HuH-7 (cell line): Measurements from ENCODE around the gene GAB1.
"Not testable (repeated sequence)": the region's sequence is repeated elsewhere in the genome, so short reads cannot be mapped to it uniquely, and the experiment has no call there.

ENCODE experiments used
- DNase-seq: peaks from one replicate; pipeline ENCODE4 v3.0.0; 2011; ENCODE audit warnings: low spot score

Gene GAB1

DNA sequence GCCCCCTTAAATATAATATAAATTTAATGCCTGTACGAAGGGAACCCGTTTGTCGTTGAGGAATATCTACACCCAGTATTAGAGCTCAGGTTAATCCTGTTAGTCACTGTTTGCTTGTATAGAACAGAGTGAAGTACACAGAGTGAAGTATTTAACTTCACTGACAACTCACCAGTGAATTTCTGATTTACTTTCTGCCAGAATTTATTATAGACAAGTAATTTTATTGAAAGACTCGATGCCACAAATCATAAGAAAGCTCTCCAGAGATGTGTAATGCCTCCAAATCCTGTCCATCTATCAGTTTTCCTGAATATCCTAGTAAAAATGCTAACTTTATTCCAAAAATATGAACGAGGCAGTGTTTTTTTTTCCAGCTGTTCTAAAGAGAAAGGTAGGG lies 1.6 kb downstream of the GAB1 start:
- no peak for DNase-seq

DNA sequence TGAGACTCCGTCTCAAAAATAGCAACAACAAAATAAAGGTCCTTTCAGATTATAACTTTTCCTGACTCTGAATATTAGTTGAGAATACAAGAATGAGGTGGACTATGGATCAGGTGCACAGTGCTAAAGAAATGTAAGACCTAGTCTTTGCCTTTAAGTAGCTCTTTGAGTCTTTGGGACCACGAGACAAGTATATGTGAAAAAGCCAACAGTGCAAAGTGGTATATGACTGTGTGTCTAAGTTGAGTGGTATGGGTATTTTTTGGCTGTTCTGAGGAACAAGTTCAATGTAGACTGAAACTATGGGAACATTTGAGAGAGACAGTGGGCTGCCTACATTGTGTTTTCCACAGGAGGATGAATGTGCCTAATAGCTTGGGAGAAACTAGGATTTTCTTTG lies 2.8 kb downstream of the GAB1 start:
- no peak for DNase-seq

DNA sequence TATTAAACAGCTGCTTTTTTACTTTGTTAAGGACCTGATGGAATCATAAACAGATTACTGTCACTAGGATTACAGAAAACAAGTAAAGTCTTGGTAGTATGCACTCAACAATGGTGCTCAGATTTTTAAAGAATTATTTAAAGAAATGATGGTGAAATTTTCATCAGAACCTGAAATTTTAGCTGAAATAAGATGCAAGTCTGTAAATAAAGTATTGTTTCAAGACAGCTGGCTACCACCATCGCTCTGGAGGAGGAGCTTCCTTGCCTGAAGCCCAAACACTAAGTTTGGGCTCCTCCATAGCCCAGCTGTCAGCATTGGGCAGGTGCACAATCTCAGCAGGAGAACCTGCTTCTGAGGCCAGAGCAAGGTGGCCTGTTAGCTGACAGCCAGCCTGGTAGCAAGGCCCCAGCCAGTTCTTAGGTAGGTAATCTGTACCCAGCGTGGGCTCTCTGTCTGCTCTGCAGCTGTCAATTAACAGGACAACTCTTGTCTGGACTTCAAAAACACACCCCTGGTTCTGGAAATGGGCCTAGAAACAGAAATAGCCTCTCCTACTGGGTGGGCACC lies 4.6 kb downstream of the GAB1 start:
- DNase-seq, result no peak

DNA sequence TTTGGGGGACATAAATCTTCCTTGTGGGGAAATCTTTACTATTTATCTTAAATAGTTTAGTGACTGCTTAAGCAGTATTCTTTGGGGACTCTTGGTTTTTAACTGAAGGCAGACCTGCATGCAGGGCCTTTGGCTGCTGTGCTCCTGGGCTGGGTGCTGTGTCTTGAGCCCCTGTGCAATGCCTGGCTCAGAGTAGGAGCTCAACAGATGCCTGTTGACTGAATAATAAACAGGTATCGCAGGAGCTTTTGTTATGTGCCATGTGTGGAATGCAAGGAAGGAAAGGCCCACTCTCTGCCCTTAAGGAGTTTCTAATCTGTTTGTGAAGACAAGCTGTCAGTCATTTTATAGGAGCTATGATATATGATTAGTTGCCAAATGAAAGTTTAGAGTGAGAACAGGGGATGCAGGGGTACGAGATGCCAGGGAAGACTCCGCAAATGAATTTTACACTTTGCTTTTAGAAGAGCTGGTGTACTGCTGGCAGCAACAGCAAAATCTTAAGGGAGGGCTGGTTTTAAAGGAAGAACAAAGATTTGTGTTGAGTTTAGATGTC lies 6.7 kb downstream of the GAB1 start:
- no peak for DNase-seq

DNA sequence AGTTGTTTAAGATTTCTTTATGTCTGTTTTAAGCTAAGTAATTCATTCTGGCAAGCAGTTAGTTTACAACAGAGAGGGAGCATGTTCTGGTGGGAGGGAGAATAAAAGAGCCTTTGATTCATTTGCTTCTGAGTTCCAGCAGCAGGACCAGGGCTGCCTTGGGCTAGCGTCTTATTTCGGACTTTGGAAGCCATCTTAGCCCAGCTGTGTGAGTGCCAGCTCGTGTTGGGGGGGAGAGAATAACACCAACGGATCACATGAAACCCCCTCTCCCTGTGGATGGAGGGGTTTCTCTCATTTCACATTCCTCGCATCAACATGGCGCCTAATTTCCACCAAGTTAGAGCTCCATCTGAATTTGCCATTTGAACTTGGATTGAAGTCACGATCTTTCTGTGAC lies 7.4 kb downstream of the GAB1 start:
- DNase-seq, result no peak

DNA sequence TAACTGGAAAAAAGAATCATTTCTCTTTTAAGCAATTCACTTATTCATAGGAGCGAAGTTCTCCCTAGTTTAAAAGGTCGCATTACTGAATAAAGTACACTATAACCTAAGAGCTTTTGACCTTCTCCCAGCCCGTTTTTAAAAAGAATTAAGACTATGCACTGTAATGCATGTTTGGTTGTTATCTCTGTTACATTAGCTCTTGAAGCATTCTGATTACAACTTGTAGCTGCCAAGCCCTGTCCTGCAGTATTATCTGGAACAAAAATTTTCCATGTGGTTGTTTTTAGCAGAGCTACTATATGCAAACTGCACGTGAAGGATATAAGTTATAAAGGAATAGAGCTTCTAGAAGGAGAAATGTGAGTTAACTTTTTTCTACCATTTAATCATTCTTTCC lies 8.1 kb downstream of the GAB1 start:
- DNase-seq, result no peak

DNA sequence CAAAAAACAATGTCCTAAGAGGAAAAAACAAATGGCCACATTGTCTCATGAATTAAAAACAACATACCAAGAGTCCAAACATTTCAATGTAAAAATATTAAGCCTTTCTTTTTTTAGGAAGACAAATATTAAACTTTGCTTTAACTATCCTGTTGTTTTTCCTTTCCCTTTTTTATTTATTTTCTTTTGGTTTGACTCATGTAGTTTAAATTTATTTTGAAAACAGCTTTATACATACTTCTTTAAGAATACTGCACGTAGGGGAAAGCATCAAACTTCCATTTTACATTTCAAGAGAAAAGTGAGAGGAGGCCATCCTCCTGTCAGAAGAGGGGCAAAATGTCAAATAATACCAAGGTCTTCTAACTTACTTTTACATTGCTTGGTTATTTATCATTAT lies 8.7 kb downstream of the GAB1 start:
- DNase-seq, result no peak

DNA sequence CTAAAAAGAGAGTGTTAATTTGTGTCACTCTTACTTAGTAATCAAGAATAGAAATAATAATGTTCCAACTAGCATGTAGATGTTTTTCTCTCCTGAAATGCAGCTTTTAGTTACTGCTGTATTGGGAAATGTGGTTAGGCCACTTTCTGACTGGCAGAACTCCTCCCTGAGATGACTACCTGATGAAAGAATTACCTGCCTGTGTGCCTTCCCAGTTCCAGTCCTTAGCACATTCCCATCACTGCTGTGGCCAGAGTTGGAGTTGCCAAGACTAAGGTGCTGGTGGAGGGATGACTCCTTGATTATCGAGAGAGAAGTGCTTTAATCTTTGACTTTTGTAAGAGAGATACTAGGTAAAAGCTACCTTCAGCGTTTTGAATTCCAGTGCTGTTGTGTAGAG lies 9.5 kb downstream of the GAB1 start:
- no peak for DNase-seq

DNA sequence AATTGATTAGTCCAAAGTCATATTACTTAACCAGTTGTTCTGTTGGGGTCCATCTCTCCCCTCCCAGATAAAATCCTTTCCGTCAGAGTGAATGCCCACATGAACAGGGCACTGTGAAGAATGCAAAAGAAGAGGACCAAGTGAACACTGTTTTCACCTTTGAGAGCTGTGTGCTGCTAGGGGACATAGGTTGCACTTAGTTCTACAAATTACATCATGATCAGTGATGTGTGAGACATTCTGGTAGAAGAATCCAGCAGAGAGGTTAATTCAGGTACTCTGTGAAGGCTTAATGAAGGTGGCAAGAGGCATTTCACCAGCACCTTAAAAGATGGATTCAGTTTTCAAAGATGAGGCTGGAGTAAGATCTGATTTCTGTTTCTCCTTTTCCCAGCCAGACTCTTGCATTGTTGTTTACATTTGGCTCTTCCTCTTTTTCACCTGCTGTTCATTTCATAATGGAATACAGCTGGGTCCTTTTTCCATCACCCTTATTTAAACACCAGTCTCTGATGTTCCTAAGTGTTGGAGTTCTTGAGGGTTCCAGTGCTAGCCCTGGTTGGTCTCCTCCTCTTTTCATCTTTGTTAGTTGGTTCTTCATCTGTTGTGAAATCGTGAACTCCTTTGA lies 10.9 kb downstream of the GAB1 start:
- DNase-seq, result no peak

DNA sequence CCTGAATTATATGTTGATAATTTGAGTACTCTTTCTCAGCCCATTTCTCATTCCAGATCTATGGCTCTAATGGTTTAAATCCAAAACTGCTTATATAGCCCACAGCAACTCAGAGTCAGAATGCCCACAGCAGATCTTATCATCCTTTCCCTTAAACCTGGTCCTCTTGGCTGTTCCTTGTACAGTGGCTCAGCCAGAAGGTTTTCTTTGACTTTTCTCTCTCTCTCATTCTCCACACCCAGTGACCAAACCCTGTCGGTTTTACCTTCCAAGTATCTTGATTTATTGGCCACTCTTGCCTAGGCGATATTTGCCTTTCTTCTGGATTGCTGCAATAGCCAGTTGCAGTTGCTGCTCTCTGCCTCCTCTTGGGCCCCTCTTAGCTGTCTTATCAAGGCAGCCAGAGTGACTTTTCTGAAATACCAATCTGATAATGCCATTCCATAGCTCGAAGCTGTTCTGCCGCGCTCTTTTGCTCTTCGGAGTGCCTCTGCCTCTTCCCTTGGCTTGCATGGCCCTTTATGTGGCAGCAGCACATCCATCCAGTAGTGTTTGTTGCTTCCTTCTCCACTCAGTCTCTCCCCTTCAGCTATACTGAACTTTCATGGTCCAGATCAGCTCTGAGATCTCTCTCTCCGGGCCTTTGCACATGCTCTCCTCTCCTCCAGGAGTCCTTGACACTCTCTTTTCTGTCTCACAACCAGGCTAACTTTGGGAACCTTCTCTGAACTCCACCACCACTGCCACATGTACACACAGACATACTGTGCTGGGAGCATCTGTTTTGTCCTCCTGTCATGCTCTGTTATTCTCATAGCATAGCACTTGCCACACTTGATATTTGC lies 11.8 kb downstream of the GAB1 start:
- peak; percentile 28 for DNase-seq

DNA sequence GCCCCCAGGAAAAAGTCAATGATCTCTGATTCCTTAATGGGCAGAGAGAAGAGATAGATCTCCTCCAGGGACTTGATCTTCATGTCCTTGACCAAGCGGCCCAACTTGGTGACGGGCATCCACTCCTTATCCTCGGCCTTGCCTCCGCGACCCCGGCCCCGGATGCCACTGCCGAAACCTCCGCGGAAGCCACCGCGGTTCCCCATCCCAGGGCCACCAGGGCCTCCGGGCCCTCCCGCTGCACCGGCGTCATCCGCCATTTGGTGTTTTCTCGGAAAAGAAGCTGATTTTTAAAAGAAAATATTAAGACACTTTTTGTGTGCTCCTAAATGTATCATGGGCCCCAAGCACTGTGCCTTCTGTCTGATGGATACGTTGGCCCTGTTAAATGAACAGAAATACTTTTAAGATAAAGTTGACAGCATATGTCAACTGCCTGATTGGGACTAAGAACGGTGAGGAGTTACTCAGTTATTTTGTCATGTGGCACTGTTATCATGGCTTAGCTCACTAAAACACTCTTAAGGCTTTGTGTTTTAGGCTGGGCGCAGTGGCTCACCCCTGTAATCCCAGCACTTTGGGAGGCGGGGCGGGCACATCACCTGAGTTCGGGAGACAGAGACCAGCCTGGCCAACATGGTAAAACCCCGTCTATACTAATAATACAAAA lies 13.3 kb downstream of the GAB1 start:
- DNase-seq, result not testable (repeated sequence)

DNA sequence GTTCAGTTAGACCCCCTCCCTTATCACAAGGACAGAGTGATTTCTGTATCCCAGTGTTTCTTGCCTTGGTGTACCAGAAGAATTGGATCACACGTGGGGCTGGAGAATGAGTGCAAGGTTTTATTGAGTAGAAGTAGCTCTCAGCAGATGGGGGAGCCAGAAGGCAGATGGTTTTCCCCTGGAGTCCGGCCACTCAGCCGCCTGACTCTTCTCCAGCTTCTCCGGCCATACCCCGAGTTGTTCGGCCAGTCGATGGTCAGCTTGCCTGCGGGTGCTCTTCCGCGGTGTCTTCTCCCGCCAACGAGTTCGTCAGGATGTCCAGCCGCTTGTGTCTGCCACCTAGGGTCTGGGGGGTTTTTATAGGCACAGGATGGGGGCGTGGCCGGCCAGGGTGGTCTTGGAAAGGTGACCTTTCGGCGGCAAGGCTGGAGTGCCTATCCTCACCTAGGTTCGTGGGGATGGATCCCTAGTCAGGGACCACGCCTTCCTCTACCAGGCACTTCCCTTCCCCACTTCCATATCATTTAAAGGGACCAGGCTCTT lies 14.5 kb downstream of the GAB1 start:
- DNase-seq, result no peak

DNA sequence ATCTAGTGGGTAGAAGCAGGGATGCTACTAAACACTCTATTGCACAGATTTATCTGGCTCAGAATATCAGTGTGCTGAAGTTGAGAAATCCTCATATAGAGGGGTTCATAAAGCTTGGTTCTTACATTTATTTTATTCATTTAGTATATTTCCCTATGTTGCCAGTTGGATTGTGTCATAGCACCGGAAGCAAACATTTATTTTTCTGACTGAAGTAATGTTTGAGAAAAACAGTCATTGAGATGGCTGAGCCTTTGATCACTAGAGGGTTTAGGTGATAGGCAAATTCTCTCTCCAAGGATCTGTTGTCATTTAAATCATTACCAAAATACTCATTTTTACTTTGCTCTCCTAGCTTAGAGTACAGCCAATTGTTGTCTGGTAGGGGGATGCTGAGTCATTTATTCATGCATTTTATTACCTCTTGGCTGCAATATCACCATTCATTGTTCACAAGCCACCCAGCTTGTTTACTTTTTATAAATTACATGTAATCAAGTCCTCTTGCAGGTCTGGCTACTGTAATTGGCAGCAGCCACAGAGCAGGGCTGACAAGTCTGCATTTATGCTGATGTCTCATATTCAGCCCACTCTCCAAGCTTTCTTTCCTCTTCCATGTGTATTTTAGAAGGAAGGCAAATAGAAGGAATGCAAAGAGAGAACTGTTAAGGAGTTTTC lies 15.2 kb downstream of the GAB1 start:
- DNase-seq, result no peak

DNA sequence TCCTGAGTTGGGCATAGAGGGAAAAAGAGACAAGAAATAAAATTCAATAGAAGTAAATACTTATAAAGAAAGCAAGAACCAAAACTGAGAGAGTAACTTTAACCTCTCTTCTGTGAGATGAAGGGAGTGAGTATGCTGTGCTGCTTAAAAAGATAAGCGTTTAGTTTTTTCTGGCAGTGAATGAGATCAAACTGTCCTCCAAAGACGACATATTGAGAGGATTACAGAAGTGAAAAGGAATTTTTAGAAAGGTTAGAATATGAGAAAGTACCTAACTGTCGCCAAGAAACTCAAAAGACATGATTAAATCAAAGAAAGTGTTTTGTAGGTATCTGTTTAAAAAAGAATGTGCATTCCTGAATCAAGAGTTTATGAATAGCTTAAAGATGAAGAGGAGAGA lies 16.0 kb downstream of the GAB1 start:
- DNase-seq, result no peak

DNA sequence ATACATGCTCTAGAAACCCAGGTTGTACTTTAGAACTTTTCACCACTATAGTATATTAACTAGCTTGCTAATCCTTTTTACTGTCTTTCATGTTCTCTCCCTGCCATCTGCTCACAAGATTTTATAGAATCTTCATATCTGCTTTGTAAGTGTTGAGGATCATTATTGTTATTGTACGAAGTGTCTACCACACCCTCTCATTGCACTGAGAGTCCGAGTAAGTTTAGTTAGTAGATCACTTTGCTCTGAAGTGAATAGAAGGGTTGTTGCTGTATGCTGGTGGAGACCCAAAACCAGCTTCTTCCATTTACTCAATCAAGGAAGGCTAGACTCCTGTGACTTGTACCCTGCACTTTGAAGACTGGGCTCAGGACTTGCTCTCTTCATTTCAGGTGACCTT lies 17.1 kb downstream of the GAB1 start:
- DNase-seq, result no peak

DNA sequence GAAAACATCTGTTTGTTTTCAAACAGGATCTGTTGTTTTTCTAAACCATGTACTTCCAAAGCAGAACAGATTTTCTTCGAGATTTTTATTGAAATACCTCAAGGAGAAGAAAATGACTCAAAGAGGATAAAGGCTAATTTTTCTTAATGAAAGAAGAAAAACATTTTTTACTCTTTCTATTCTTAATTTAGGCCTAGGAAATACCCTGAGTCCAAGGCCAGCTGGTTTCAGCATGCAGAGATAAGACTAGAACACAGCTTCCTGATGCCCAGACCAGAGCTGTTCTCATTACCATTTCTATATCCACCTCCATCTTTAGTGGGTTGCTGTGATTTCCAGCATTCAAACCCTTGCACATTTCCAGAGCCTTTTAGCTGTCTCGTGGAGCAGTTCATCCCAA lies 18.3 kb downstream of the GAB1 start:
- no peak for DNase-seq

DNA sequence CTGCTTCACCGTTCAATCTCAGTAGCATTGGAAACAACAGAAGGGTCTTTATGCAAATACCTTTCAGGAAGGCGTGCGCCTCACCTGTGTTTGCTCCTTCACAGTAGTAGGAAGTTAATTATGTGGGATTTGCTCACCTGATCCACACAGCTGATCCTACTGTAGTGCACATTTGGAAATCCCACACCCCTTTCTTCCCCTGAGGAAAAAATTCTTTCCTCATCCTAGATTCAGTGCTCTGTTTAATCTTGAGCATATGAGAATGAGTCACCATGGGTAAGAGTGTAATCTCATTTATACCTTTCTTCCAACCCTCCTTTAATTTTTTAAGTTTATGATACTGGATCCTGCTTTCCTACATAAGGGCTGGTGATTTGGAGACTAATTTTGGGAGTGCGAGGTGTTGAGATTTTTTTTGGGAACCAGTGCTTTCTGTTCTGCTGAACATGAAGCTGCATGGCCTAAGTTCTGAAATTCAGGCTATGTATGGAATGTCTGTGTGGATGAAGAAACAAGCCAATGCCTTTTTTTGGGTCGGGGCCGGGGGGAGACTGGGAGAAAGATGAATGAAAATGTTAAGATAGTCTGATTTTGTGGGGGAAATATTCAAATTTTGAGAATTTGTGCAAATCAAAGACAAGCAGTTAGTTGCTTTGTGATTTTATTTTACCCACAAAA lies 19.0 kb downstream of the GAB1 start:
- DNase-seq, result no peak

DNA sequence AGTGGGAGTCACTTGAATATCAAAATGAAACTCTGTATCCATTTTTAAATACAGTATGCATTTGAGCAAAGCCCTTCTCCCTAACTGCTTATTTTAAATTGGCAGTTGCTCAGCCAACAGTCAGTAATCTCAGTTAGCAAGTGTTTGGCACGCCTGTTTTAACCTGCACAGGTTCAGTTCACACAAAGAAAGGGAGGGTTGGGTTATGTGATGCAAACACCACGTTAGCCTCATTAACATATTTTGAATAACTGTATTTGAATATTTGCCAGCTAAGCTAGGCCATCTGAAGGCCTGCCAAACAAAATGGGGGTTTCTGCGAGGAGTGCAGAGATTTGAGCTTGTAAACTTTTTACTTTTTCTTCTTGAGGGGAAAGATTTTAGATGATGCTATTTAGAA lies 19.8 kb downstream of the GAB1 start:
- DNase-seq, result no peak

DNA sequence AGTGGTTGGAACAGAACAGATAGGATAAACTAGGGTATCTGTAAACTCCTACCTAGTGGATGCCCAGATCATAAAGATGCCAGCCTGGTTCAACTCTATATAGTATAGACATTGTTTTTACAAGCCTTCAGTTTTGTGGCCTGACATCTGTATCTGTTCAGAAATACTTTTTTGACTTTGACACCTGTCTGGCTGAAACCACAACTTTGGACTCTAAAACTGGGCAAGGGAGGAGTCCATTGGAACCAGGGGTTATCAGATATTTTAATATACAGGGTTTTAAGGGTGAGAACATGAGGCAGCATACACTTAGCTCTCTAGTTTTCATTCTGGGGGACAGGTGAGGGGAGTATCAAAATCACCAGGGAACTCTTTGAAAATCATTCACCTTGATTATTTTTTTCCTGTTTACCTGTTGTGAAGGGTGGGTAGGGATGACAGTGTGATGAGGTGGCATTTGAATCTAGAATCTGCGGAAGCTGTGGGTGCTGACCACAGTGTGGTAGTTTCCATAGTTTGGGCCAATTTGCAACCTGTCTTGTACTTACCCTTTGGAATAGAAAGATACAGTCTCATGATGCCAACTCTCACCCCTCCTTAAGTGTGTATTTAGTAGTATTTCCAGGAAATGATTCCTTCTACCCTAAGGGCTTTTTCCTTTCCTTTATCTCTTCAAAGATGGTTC lies 20.6 kb downstream of the GAB1 start:
- no peak for DNase-seq

DNA sequence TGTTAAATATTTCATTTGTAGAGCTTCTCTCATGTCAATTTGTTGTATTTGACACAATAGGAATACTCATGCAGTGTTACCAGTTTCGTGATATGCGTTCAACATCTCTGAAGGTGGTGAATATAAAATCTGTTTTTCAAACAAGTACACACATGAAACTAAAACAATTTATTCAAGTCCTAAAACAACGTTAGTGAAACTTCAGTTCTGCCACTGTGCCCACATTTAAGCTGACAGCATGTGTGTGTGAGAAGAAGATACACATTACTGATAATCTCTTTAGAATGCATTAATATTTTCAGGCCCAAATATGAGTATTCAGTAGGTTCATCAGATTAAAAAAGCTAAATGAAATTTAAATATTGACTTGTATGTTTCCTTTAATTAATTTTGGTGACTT lies 21.7 kb downstream of the GAB1 start:
- no peak for DNase-seq
